ENCODE measurements around the gene SERTAD3. TPM values are rescaled to one million over a fixed set of nuclear protein-coding genes. Genes with fewer than 3 reads are reported as not detected.

The SERTAD3 gene
- total RNA-seq, result 15.1 TPM

GRCh38 chr19:40444000-40444824 lies at the start of gene SERTAD3:
Gene SERTAD3, minus strand, starts transcription at chr19:40444335. Its CDS starts 2,255 bp downstream, at chr19:40442080.

DNA sequence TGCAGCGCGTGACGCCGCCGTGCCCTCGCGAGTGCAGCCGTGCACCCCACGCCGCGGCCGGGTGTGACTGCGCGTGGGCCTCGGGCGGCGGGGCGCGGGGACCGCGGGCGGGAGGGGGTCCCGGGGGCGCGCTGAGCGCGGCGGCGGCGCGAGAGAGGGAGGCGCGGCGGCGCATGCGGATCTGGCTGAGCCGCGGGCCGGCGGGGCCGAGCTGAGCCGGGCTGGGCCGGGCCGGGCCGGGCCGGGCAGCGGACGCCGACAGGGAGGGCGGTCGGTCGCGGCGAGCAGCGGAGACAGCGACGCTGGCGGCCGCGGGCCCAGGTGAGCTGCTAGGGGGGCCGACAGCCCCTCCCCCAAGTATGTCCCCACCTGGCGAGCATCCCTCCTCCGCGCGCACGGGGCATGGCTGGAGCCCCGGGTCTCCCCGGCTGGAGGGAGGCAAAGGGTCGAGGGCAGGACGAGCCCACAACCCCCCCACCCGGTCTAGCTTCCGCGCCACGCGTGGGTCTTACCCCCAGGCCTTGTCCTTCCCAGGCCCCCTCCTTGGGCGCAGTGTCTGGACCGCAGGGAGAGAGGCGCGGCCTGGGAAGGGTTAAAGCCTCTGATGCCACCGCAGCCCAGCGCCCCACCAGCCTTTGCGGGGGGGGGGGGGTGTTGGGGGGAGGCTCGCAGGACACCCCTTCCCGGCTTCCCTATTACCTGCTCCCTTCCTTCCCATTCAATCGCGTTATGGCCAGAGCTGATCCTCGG lies 23.0 kb upstream of the SERTAD3 start, which contains the start of gene SPTBN4:
SPTBN4 (plus strand) TSS at position 17 of the 750 bp plus-strand sequence. CDS start 5,621 bp downstream, outside the sequence.

DNA sequence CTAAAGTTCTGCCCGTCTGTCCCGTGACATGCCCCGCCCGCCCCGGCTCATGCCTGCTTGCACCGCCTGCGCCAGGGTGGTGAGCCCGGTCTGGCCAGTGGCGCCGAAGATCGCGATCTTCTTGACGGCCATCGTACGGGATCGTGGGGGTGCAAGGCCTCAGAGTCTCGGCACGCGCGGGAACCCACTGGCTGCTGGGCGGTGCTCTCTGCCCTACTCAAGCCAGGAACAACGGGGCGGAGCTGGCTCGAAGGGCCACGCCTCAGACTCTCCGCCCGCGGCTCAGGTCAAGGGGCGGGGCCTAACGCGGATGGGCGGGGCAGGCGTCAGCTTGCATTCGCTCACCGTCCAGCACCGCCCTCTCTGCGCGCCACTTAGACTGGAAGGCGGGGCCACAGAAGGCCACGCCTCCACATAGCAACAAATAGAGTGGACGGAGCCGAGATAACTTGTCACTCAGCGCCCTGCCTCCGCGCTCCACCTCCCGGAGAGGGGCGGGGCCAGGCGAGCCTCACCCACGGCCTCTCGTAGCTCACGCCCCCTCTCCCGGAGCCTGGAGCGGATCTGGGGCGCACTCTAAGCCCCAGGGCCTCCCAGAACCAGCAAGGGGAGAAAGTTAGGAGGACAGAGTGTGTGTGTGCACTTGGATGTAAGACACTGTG lies 21.6 kb upstream of the SERTAD3 start, which contains the start of gene BLVRB:
BLVRB (minus strand) TSS at position 189 of the 662 bp plus-strand sequence; CDS start at position 132, 57 bp downstream.

DNA sequence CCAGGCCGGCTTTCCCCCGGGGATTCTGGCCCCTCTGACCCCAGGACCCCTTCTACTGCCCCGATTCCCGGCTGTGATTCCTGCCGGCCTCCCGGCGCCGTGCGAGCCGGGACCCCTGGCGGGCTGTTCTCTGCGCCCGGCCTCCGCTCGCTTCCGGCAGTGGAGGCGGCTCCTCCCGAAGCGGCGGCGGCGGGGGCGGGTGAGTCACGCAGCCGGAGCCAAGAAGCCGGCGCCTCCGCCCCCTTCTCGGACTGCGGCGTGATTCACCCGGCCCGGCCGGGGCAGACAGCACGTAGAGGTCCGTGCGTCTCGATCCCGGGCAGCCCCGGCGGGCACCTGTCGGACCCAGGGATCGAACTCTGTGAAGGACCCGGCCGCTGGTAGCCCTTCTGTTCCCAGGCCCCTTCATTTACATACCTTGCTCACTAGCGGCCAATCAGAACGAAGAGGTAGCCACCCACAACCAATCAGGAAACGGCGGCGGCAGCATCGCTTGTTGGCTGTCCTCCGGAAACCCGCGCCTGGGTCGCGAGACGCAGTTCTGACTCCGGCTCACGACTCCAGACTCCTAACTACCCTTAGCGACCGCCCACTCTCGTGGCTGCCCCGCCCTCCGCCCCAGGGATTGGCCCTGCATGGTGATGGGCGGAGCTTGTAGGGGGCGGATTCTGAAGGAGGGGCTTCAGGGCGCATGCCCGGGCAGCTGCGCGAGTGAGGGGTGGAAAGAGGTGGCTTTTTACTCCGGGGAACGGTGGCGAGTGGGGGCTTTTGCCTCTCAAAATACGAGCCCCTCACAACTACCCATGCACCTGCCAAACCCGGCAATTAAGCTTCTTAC lies 18.5 kb downstream of the SERTAD3 start, which contains the start of gene SERTAD1:
SERTAD1 (minus strand) TSS at position 543 of the 838 bp plus-strand sequence. CDS start 2,446 bp downstream, outside the sequence.

GRCh38 chr19:40413291-40413845 lies 30.8 kb downstream of the SERTAD3 start, which contains the start of gene PRX:
Gene PRX, minus strand, starts transcription at chr19:40413378. Its CDS starts 5,446 bp downstream, at chr19:40407932.

Other genes with a start within 250 kb of the SERTAD3 start
- 5.7 TPM for gene TTC9B, start 226.0 kb downstream of the SERTAD3 start, total RNA-seq
- gene CCNP, start 217.6 kb downstream of the SERTAD3 start, total RNA-seq, result not detected
- gene AKT2, start 159.0 kb downstream of the SERTAD3 start, total RNA-seq, result 174 TPM
- 16.4 TPM for gene C19orf47, start 95.9 kb downstream of the SERTAD3 start, total RNA-seq
- gene PLD3, start 95.6 kb downstream of the SERTAD3 start, total RNA-seq, result 371 TPM
- not detected for gene HIPK4, start 54.2 kb downstream of the SERTAD3 start, total RNA-seq
- gene PRX, start 31.0 kb downstream of the SERTAD3 start, total RNA-seq, result 13.4 TPM
- 4.1 TPM for gene SERTAD1, start 18.3 kb downstream of the SERTAD3 start, total RNA-seq
- 43.0 TPM for gene BLVRB, start 21.4 kb upstream of the SERTAD3 start, total RNA-seq
- 14.8 TPM for gene SPTBN4, start 22.7 kb upstream of the SERTAD3 start, total RNA-seq
- 11.7 TPM for gene SHKBP1, start 132.5 kb upstream of the SERTAD3 start, total RNA-seq
- gene LTBP4, start 157.0 kb upstream of the SERTAD3 start, total RNA-seq, result 220 TPM
- gene NUMBL, start 246.3 kb upstream of the SERTAD3 start, total RNA-seq, result 85.6 TPM